Gastroesophageal sphincter (tissue), 4 donors: ENCODE results near the gene PPP5C. TPM values are rescaled to one million over a fixed set of nuclear protein-coding genes. Genes with fewer than 3 reads are reported as not detected.
"Not testable (repeated sequence)": the region's sequence is repeated elsewhere in the genome, so short reads cannot be mapped to it uniquely, and the experiment has no call there.

Experiments
- ATAC-seq: fragments of 150-250 bp; one replicate; pipeline ENCODE4 v1.9.1; 2016; ENCODE audit warnings: mild to moderate bottlenecking, moderate library complexity
- H3K27ac ChIP-seq, 4 donors: fragments of 200-600 bp; sonication (generic) in 3 of 4; 1 replicate in 3 of 4; 2 replicates in 1 of 4; pipeline ENCODE4 v1.5.1; 2016 to 2019
- H3K27me3 ChIP-seq: fragments of 200-600 bp; sonication (generic); one replicate; pipeline ENCODE4 v1.5.1; 2019
- H3K36me3 ChIP-seq, 2 donors: fragments of 200-600 bp; sonication (generic); one replicate each; pipeline ENCODE4 v1.5.1; 2019; ENCODE audit warnings: control low read depth in 1 of 2
- H3K4me1 ChIP-seq, 3 donors: fragments of 200-600 bp; sonication (generic); 1 replicate in 2 of 3; 2 replicates in 1 of 3; pipeline ENCODE4 v1.5.1; 2016 to 2019; ENCODE audit warnings: control low read depth in 2 of 3
- H3K4me3 ChIP-seq, 2 donors: fragments of 200-600 bp; sonication (generic); one replicate each; pipeline ENCODE4 v1.5.1; 2019; ENCODE audit warnings: mild to moderate bottlenecking in 1 of 2, moderate library complexity in 1 of 2
- H3K9me3 ChIP-seq, 3 donors: fragments of 200-600 bp; sonication (generic); one replicate each; pipeline ENCODE4 v1.5.1; 2017 to 2019; ENCODE audit warnings: control low read depth in 2 of 3
- EP300 ChIP-seq: sonication (generic); formaldehyde crosslinking; IDR thresholded peaks from one replicate; pipeline ENCODE4 v1.6.1; 2017; ENCODE audit warnings: antibody characterized with exemption, mild to moderate bottlenecking
- POLR2A ChIP-seq, 2 donors: fragments of 450-650 bp; IDR thresholded peaks; one replicate each; pipeline ENCODE4 v1.6.1; 2017; ENCODE audit warnings: antibody characterized with exemption in 2 of 2, mild to moderate bottlenecking in 2 of 2, moderate library complexity in 1 of 2
- POLR2AphosphoS5 ChIP-seq: sonication (generic); formaldehyde crosslinking; IDR thresholded peaks from one replicate; pipeline ENCODE4 v1.6.1; 2017; ENCODE audit warnings: antibody characterized with exemption
- WGBS, 2 donors: methylation state at CpG; one replicate each; pipeline ENCODE4 v1.1.5; 2018; ENCODE audit warnings: low coverage in 1 of 2; 5-methylcytosine and 5-hydroxymethylcytosine counted together
- total RNA-seq, 4 donors: library from RNA; depleted of rRNA; stranded (reverse); fragments of >200 nt; gene quantifications; one replicate each; pipeline ENCODE4 v1.1.0, GENCODE V29; 2016
- TF ChIP-seq, protein P1 (sequence below), 4 experiments: fragments of 200-600 bp in 2 of 4; fragments of 450-650 bp in 2 of 4; sonication (generic) in 1 of 4; IDR thresholded peaks; one replicate each; pipeline ENCODE4 v1.5.1; 2017 to 2019; ENCODE audit warnings: antibody characterized with exemption in 4 of 4, mild to moderate bottlenecking in 2 of 4, moderate library complexity in 2 of 4

Gene PPP5C
- total RNA-seq, 4 donors from 2014 or later: 48.2 to 69.5 (median 50.7) TPM

DNA sequence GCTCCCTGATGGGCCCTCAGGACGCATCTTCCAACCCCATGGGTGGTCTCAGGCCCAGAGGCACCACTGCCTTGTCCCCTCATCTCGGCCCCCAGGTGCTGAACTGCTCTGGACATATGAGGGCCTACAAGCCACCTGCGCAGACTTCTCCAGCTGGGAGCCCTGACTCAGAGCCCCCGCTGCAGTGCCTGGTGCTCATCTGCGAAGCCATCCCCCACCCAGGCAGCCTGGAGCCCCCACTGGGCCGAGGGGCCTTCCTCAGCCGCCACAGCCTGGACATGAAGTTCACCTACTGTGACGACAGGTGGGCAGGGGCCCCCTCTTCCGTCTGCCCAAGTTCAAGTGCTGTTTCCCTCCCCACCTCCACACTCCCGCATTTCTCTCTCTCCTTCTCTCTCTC is 37.8 kb upstream of the PPP5C start:
- Histone ChIP-seq H3K4me3 (no peak overlapping the region), H3K9me3 (no peaks in the 10 kb centered on the region), H3K27me3 (no peaks in the 10 kb centered on the region), H3K4me1 (peaks cover 0 to 65% (median 0%) of the 10 kb centered on the region in 3 donors), H3K36me3 (peaks cover 4 to 98% of the 10 kb centered on the region in 2 donors), H3K27ac (peak overlapping the region in 3 of 4 donors; percentile 51 to 98 (median 54))
- no peak for ATAC-seq
- WGBS, 2 donors: 87 to 97% methylated on average over 4 to 10 of the region's 10 CpGs
- TF ChIP-seq POLR2A (IDR thresholded peaks at IDR 0.05) (no peak), POLR2AphosphoS5 (no peak)
- TF ChIP-seq, protein P1, sequence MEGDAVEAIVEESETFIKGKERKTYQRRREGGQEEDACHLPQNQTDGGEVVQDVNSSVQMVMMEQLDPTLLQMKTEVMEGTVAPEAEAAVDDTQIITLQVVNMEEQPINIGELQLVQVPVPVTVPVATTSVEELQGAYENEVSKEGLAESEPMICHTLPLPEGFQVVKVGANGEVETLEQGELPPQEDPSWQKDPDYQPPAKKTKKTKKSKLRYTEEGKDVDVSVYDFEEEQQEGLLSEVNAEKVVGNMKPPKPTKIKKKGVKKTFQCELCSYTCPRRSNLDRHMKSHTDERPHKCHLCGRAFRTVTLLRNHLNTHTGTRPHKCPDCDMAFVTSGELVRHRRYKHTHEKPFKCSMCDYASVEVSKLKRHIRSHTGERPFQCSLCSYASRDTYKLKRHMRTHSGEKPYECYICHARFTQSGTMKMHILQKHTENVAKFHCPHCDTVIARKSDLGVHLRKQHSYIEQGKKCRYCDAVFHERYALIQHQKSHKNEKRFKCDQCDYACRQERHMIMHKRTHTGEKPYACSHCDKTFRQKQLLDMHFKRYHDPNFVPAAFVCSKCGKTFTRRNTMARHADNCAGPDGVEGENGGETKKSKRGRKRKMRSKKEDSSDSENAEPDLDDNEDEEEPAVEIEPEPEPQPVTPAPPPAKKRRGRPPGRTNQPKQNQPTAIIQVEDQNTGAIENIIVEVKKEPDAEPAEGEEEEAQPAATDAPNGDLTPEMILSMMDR (IDR thresholded peaks at IDR 0.05): no peak

DNA sequence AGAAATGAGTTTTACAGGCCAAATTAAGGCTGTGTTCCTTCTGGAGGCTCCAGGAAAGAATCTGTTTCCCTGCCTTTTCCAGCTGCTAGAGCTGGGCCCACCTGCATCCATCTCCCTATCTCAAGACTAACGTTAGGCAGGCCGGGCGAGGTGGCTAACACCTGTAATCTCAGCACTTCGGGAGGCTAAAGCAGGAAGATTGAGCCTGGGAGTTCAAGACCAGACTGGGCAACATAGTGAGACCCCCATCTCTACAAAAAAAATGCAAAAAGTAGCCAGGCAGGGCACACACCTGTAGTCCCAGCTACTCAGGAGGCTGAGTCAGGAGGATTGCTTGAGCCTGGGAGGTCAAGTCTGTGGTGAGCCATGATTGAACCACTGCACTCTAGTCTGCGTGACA is 35.4 kb upstream of the PPP5C start:
- Histone ChIP-seq H3K4me1 (peaks cover 0 to 41% (median 0%) of the 10 kb centered on the region in 3 donors), H3K27me3 (no peaks in the 10 kb centered on the region), H3K27ac (peak overlapping the region in 3 of 4 donors; percentile 17 to 40 (median 18)), H3K9me3 (no peaks in the 10 kb centered on the region), H3K4me3 (no peak overlapping the region), H3K36me3 (peaks cover 4 to 98% of the 10 kb centered on the region in 2 donors)
- ATAC-seq: no peak
- TF ChIP-seq POLR2A (IDR thresholded peaks at IDR 0.05): no peak
- no peak for TF ChIP-seq POLR2AphosphoS5
- TF ChIP-seq, protein P1 (IDR thresholded peaks at IDR 0.05): no peak
- TF ChIP-seq EP300: no peak
- 80 to 88% methylated on average over 1 to 5 of the region's 5 CpGs for WGBS, 2 donors

DNA sequence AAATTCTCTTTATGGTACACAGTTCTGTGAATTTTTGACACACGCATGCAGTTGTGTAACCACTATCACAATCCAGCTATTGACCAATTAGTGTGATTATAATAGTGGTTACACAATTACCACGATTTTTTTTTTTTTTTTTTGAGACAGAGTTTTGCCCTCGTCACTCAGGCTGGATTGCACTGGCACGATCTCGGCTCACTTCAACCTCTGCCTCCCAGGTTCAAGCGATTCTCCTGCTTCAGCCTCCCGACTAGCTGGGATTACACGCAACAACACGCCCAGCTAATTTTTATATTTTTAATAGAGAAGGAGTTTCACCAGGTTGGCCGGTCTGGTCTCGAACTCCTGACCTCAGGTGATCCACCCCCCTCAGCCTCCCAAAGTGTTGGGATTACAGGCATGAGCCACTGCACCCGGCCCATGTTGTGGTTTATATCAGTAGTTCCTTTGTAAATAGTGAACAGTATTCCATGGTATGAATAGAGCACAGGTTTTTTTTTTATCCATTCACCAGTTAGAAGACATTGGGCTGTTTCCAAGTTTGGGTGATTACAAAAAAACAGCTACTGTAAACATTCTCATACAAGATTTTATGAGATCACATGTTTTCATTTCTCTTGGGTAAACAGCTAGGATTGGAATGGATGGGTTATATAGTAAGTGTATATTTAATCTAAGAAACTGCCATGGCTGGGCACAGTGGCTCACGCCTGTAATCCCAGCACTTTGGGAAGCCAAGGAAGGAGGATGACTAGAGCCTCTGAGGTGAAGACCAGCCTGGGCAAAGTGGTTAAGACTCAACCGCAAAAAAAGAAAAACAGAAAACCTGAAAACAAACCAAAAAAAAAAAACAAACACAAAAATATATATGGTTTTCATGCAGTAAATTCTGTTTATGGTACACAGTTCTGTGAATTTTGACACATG is 33.1 kb upstream of the PPP5C start:
- 68 to 75% methylated on average over 5 to 7 of the region's 14 CpGs for WGBS, 2 donors
- not testable (repeated sequence) for H3K4me3 ChIP-seq
- peaks cover 4 to 98% of the 10 kb centered on the region in 2 donors for H3K36me3 ChIP-seq

DNA sequence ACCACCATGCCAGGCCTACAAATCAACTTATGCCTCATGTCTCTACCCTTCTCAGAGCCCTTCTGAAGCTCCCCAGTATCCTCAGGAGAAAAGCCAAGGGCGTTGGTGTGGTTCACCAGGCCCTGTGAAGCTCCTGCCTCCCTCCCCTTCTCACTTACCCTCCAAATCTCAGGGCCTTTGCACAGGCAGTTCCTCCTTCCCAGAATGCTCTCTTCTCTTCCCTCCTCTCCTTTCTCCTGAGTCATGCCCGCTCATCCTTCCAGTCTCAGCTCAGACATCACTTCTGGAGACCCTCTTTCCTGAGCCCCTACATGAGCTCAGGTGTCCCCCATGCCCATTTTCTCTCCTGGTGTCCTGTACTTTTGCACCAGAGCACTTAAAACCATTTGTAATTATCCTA is 29.5 kb upstream of the PPP5C start:
- peak overlapping the region in 3 of 4 donors; percentile 26 to 66 (median 37) for H3K27ac ChIP-seq

More for the DNA sequence above, 33.1 kb upstream of the PPP5C start:
- not testable (repeated sequence) for H3K9me3 ChIP-seq, ATAC-seq, H3K27me3 ChIP-seq
- Histone ChIP-seq H3K4me1 (peaks cover 0 to 38% (median 0%) of the 10 kb centered on the region in 3 donors), H3K27ac (peak overlapping the region in 1 of 4 donors; percentile 51)

DNA sequence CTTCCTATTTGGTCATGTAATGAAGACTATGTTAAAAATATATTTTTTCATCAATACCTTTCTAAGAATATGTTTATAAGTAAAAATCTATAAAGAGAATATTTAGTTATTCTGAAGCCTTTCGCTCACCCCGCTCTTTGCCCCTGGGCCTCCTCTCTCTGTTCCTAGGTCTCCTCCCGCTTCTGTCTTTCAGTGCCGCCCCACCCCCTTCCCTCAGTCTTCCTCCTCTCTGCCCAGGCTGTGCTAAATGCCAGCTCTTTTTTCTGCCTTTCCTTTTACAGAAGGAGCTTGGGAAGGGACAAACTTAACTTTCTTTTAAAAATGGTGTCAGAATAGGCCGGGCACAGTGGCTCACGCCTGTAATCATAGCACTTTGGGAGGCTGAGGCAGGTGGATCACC is 27.3 kb upstream of the PPP5C start:
- 71 to 72% methylated on average over 5 to 6 of the region's 6 CpGs for WGBS, 2 donors
- H3K36me3 ChIP-seq: peaks cover 3 to 100% of the 10 kb centered on the region in 2 donors
- peak; percentile 54 for ATAC-seq
- H3K4me1 ChIP-seq: peaks cover 0 to 25% (median 0%) of the 10 kb centered on the region in 3 donors
- H3K4me3 ChIP-seq: no peak overlapping the region
- H3K27me3 ChIP-seq: no peaks in the 10 kb centered on the region
- H3K27ac ChIP-seq: peak overlapping the region in 3 of 4 donors; percentile 47 to 66 (median 58)
- no peaks in the 10 kb centered on the region for H3K9me3 ChIP-seq
- no peak for TF ChIP-seq POLR2AphosphoS5
- no peak for TF ChIP-seq EP300
- TF ChIP-seq, protein P1 (IDR thresholded peaks at IDR 0.05): no peak
- no peak for TF ChIP-seq POLR2A (IDR thresholded peaks at IDR 0.05)

More for the DNA sequence above, 29.5 kb upstream of the PPP5C start:
- Histone ChIP-seq H3K9me3 (no peaks in the 10 kb centered on the region), H3K36me3 (peaks cover 0 to 98% of the 10 kb centered on the region in 2 donors), H3K4me3 (no peak overlapping the region), H3K4me1 (peaks cover 0 to 37% (median 0%) of the 10 kb centered on the region in 3 donors), H3K27me3 (no peaks in the 10 kb centered on the region)
- no peak for ATAC-seq
- TF ChIP-seq EP300 (no peak), POLR2AphosphoS5 (no peak), POLR2A (IDR thresholded peaks at IDR 0.05) (no peak)
- TF ChIP-seq, protein P1 (IDR thresholded peaks at IDR 0.05): no peak
- WGBS, 2 donors: 33 to 72% methylated on average over 1 to 2 of the region's 2 CpGs
